ENCODE data around the gene NEURL4.
"Not testable (repeated sequence)": the region's sequence is repeated elsewhere in the genome, so short reads cannot be mapped to it uniquely, and the experiment has no call there.

The NEURL4 gene

DNA sequence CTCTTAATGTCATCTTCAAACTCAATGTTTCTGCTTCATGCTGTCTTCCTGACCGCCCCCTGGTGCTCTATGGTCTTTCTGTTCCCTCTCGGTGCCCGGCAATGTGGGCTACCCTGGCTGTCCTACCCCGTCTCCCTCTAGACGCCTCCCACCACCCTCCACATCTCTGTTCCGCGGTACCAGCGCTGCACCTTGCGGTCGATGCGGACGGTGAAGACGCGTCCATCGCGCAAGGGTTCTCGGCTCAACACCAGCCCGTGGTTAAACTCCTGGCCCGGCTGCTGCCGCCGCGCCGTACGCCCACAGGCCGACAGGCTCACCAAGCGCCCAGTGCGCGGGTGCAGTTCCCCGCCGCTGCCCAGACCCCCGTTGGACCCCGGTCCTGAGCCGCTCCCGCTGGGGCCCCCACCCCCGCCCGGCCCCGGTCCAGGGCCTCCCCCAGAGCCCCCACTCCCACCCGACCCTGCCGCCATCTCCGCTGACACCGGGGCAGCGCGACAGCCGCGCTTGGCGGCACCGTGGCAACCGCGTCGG lies at the start of gene NEURL4:
NEURL4 (minus strand) TSS at position 496 of the 534 bp plus-strand sequence; CDS start at position 473, 23 bp downstream.
- Mint-ChIP-seq H3K27me3 (ENCODE audit: low read depth) (no peaks in the 10 kb centered on the region), H3K36me3 (ENCODE audit: low read depth) (peaks cover 4% of the 10 kb centered on the region), H3K4me1 (ENCODE audit: low read depth) (peaks cover 37% of the 10 kb centered on the region), H3K4me3 (peak within 1 kb of the TSS; percentile 95), H3K27ac (peak within 1 kb of the TSS; percentile 96), H3K9me3 (no peaks in the 10 kb centered on the region)
- DNase-seq (ENCODE audit: low spot score): no peak

DNA sequence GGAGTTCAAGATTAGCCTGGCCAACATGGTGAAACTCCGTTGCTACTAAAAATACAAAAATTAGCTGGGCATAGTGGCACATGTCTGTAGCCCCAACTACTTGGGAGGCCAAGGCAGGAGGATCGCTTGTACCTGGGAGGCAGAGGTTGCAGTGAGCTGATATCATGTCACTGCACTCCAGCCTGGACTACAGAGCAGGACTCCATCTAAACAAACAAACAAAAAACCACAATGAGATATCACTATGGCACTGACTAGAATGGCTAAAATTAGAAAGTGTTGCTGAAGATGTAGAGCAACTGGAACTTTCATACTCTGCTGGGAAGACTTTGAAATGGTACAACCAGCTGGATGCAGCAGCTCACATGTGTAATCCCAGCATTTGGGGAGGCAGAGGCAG lies 45.2 kb upstream of the NEURL4 start:
- DNase-seq (ENCODE audit: low spot score): no peak
- H3K27me3 Mint-ChIP-seq (ENCODE audit: low read depth): peaks cover 19% of the 10 kb centered on the region
- no peaks in the 10 kb centered on the region for H3K4me1 Mint-ChIP-seq (ENCODE audit: low read depth)

DNA sequence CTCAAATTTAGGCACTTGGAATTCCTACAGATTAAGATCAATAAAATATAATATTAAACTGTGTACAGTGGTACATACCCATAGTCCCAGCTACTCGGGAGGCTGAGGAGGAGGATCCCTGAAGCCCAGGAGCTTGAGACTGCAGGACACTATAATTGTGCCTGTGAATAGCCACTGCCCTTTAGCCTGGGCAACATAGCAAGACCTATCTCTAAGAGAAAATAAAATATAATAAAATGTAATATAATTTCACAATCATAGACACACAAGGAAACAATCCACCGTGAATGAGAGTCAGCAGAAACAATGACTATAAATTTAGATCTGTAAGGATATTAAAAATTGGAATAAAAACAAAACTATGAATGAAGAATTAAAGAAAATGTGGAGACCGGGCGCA lies 41.7 kb upstream of the NEURL4 start:
- H3K4me3 Mint-ChIP-seq: no peak overlapping the region
- DNase-seq (ENCODE audit: low spot score): no peak
- no peaks in the 10 kb centered on the region for H3K9me3 Mint-ChIP-seq
- H3K4me1 Mint-ChIP-seq (ENCODE audit: low read depth): peaks cover 1% of the 10 kb centered on the region
- no peak overlapping the region for H3K27ac Mint-ChIP-seq
- peaks cover 14% of the 10 kb centered on the region for H3K27me3 Mint-ChIP-seq (ENCODE audit: low read depth)
- no peaks in the 10 kb centered on the region for H3K36me3 Mint-ChIP-seq (ENCODE audit: low read depth)

More for the DNA sequence above, 45.2 kb upstream of the NEURL4 start:
- no peaks in the 10 kb centered on the region for H3K36me3 Mint-ChIP-seq (ENCODE audit: low read depth)
- H3K9me3 Mint-ChIP-seq: peaks cover 4% of the 10 kb centered on the region
- no peak overlapping the region for H3K4me3 Mint-ChIP-seq
- no peak overlapping the region for H3K27ac Mint-ChIP-seq

DNA sequence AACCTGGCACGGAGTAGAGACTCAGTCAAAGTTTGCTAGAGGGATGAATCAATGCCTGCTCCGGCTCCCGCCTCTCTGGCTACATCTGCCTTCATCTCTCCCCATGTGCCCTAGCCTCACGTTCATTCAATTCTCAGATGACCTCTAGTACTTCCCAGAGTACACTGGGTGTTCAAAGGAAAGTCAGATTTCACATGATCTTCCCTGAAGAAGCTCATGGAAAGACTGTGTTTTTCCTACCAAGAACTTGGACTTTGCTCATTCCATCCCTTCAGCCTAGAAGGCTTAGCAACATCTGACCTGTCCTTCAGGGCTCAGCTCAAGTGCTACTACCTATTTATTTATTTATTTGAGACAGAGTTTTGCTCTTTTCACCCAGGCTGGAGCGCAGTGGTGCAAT lies 40.7 kb upstream of the NEURL4 start:
- H3K27ac Mint-ChIP-seq: no peak overlapping the region
- no peaks in the 10 kb centered on the region for H3K36me3 Mint-ChIP-seq (ENCODE audit: low read depth)
- no peak for DNase-seq (ENCODE audit: low spot score)
- peaks cover 1% of the 10 kb centered on the region for H3K4me1 Mint-ChIP-seq (ENCODE audit: low read depth)
- peaks cover 14% of the 10 kb centered on the region for H3K27me3 Mint-ChIP-seq (ENCODE audit: low read depth)
- H3K4me3 Mint-ChIP-seq: no peak overlapping the region
- H3K9me3 Mint-ChIP-seq: no peaks in the 10 kb centered on the region

DNA sequence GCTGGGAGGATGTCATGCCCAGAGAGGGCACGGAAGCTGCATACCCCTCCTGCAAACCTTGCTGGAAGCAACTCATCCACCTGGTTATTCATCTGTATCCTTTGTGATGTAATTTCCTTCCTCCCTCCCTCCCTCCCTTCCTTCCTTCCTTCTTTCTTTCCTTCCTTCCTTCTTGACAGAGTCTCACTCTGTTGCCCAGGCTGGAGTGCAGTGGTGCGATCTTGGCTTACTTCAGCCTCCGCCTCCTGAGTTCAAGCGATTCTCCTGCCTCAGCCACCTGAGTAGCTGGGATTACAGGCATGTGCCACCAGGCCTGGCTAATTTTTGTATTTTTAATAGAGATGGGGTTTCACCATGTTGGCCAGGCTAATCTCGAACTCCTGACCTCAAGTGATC lies 39.5 kb upstream of the NEURL4 start:
- H3K4me1 Mint-ChIP-seq (ENCODE audit: low read depth); DNase-seq (ENCODE audit: low spot score); H3K27ac Mint-ChIP-seq; H3K4me3 Mint-ChIP-seq; H3K9me3 Mint-ChIP-seq; H3K36me3 Mint-ChIP-seq (ENCODE audit: low read depth): not testable (repeated sequence)
- H3K27me3 Mint-ChIP-seq (ENCODE audit: low read depth): peaks cover 11% of the 10 kb centered on the region

DNA sequence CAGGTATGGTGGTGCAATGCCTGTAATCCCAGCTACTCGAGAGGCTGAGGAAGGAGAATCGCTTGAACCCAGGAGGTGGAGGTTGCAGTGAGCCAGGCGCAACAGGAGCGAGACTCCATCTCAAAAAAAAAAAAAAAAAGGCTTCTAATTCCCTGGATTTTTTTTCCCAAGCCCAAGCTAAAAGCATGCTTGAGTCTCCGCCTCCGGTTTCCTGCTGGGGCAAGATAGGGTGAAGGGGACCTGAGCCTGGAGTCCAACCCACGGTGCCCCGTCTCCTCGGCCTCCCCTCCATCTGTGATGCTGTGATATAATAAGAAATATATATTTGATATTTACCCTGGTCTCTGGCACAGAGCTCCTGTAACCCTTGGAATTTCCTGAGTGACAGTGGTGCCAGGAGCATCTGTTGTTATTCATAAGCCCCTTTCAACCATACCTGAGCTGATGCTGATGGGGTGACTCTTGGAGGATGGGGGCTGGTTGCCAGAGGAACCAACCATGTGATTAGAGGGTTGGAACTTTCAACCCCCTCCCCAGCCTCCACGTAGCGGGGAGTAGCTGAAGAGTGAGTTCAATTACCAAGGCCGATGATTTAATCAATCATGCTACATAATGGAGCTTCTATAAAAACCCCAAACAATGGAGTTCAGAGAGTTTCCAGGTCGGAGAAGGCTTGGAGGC lies 38.9 kb upstream of the NEURL4 start:
- H3K4me1 Mint-ChIP-seq (ENCODE audit: low read depth): peaks cover 1% of the 10 kb centered on the region
- H3K9me3 Mint-ChIP-seq: no peaks in the 10 kb centered on the region
- no peak overlapping the region for H3K27ac Mint-ChIP-seq
- H3K27me3 Mint-ChIP-seq (ENCODE audit: low read depth): peaks cover 11% of the 10 kb centered on the region
- H3K36me3 Mint-ChIP-seq (ENCODE audit: low read depth): no peaks in the 10 kb centered on the region
- no peak overlapping the region for H3K4me3 Mint-ChIP-seq
- DNase-seq (ENCODE audit: low spot score): no peak

DNA sequence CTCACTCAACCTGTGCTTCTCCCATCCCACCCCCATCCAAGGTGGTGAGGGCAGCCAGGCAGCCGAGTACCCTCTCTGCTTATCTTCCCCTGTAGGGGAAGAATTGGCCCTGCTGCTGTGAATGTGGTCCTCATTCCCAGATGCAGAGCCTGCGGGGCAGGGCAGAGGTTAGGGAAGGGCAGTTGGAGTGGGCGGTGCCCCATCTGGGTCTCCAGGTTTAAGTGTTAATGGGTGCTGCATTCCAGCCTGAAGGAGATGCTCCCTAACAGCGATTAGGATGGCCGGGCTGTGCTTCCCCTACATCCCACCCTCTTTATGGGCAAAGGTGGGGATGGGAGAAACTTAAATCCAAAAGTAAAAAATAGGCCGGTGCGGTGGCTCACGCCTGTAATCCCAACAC lies 37.9 kb upstream of the NEURL4 start:
- H3K27ac Mint-ChIP-seq: no peak overlapping the region
- H3K9me3 Mint-ChIP-seq: no peaks in the 10 kb centered on the region
- DNase-seq (ENCODE audit: low spot score): no peak
- H3K27me3 Mint-ChIP-seq (ENCODE audit: low read depth): peaks cover 11% of the 10 kb centered on the region
- H3K36me3 Mint-ChIP-seq (ENCODE audit: low read depth): no peaks in the 10 kb centered on the region
- H3K4me1 Mint-ChIP-seq (ENCODE audit: low read depth): peaks cover 1% of the 10 kb centered on the region
- no peak overlapping the region for H3K4me3 Mint-ChIP-seq

DNA sequence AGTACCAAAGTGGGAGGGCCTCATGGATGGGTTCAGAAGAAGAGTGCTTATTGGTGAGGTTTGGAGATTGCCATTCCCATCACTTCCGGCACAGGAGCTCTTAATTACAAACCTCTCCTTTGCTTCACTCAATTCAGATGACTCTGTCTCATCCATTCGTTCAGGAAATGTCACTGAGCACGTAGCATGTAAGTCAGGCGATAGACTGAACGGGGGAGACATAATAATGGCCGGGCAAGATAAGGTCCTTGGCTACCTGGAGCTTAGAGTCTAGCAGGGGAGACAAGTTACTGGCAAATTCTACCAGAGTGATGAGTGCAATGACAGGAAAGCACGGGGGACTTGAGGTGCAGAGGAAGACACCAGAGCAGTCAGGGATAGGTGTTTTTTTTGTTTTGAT lies 36.8 kb upstream of the NEURL4 start:
- DNase-seq (ENCODE audit: low spot score); H3K4me1 Mint-ChIP-seq (ENCODE audit: low read depth); H3K27ac Mint-ChIP-seq; H3K9me3 Mint-ChIP-seq; H3K4me3 Mint-ChIP-seq; H3K36me3 Mint-ChIP-seq (ENCODE audit: low read depth): not testable (repeated sequence)
- peaks cover 14% of the 10 kb centered on the region for H3K27me3 Mint-ChIP-seq (ENCODE audit: low read depth)

DNA sequence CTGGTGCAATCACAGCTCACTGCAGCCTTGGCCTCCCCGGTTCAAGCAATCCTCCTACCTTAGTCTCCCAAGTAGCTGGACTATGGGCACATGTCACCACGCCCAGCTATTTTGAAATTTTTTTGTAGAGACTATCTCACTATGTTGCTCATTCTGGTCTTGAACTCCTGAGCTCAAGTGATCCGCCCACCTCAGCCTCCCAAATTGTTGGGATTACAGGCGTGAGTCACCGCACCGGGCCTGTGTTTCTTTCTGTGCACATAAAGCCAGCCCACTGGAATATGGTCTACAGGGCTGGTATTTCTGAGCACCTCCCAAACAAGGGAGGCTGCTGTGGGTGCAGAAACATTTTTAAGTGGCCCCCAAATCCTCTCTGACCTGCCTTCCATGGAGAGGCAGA lies 34.2 kb upstream of the NEURL4 start:
- Mint-ChIP-seq H3K4me3 (no peak overlapping the region), H3K36me3 (ENCODE audit: low read depth) (no peaks in the 10 kb centered on the region), H3K9me3 (no peaks in the 10 kb centered on the region), H3K4me1 (ENCODE audit: low read depth) (no peaks in the 10 kb centered on the region), H3K27ac (no peak overlapping the region), H3K27me3 (ENCODE audit: low read depth) (peaks cover 3% of the 10 kb centered on the region)
- DNase-seq (ENCODE audit: low spot score): no peak

DNA sequence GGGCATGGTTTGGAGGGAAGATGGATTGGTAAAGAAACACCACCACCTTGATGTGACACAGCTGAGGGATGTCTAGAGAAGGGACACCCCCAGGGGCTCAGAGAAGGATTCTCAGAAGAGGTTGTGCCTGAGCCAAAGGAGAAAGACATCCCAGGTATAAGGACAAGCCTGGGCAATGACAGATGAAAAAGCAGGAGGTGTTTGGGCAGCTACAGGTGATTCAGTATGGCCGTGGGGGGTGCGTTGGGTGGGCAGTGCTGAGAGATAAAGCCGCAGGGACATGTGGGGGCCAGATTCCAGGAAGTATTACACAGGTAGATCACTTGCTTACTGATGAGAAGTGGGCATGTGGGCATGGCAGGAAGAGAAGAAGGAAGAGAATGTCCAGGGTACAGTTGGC lies 32.8 kb upstream of the NEURL4 start:
- DNase-seq (ENCODE audit: low spot score): no peak
- H3K36me3 Mint-ChIP-seq (ENCODE audit: low read depth): no peaks in the 10 kb centered on the region
- no peak overlapping the region for H3K4me3 Mint-ChIP-seq
- H3K27ac Mint-ChIP-seq: no peak overlapping the region
- no peaks in the 10 kb centered on the region for H3K9me3 Mint-ChIP-seq
- H3K4me1 Mint-ChIP-seq (ENCODE audit: low read depth): no peaks in the 10 kb centered on the region
- peaks cover 3% of the 10 kb centered on the region for H3K27me3 Mint-ChIP-seq (ENCODE audit: low read depth)

DNA sequence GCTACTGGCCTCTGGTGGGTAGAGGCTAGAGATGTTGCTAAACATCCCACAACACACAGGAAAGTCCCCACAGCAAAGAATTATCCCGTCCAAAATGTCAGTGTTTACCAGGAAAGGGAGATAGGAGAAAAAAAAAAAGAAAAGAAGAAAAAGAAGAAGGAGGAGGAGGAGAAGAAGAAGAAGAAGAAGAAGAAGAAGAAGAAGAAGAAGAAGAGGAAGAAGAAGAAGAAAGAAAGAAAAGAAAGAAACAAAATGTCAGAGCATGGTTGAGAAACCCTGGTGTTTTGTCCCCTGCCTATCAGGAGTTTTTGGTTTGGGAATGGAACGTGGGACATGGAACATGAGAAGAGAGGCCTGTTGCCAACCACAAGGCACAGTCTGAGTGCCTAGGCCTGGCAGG lies 28.2 kb upstream of the NEURL4 start:
- H3K4me3 Mint-ChIP-seq: no peak overlapping the region
- H3K36me3 Mint-ChIP-seq (ENCODE audit: low read depth): peaks cover 7% of the 10 kb centered on the region
- no peak for DNase-seq (ENCODE audit: low spot score)
- H3K4me1 Mint-ChIP-seq (ENCODE audit: low read depth): peaks cover 16% of the 10 kb centered on the region
- H3K9me3 Mint-ChIP-seq: no peaks in the 10 kb centered on the region
- peaks cover 3% of the 10 kb centered on the region for H3K27me3 Mint-ChIP-seq (ENCODE audit: low read depth)
- no peak overlapping the region for H3K27ac Mint-ChIP-seq

DNA sequence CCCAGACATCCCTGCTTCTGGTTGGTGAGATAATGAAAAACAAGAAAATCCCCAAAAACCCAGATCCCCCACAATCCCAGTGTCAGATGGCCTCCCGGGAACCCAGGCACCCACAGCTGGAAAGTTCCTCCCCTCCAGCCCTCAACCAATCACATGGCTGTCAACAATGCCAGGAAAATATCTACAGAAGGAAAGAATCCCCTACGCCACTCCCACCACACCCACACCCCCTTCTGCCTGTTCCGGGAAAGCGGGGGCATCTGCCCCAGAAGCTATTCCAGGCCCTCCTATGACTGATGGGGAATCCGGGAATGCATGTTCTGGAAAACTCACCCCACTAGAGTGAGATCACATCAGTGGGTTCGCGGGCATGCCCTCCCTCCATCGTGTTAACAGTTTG lies 27.6 kb upstream of the NEURL4 start:
- Mint-ChIP-seq H3K9me3 (no peaks in the 10 kb centered on the region), H3K4me1 (ENCODE audit: low read depth) (peaks cover 17% of the 10 kb centered on the region), H3K27me3 (ENCODE audit: low read depth) (peaks cover 3% of the 10 kb centered on the region), H3K36me3 (ENCODE audit: low read depth) (peaks cover 9% of the 10 kb centered on the region), H3K27ac (no peak overlapping the region), H3K4me3 (no peak overlapping the region)
- DNase-seq (ENCODE audit: low spot score): no peak

DNA sequence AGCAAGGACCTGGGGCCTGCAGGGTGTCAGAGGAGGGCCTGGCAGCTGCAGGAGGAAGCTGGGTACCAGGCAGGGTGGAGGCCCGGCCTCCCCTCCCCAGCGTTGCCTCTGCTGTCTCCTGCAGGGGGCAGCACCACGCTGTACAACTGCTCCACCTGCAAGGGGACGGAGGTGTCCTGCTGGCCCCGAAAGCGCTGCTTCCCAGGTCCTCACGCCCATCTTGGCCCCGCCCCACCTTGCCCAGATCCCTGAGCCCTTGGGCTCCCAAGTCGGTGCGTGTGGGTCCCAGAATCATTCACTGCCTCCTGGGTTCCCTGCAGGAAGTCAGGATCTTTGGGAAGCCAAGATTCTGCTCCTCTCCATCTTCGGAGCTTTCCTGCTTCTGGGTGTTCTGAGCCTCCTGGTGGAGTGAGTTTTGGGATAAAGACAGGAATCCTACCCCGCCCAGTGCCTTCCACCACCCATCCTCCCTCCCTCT lies 27.0 kb upstream of the NEURL4 start:
- Mint-ChIP-seq H3K27ac (no peak overlapping the region), H3K4me1 (ENCODE audit: low read depth) (peaks cover 17% of the 10 kb centered on the region), H3K36me3 (ENCODE audit: low read depth) (peaks cover 12% of the 10 kb centered on the region), H3K27me3 (ENCODE audit: low read depth) (no peaks in the 10 kb centered on the region), H3K4me3 (no peak overlapping the region), H3K9me3 (no peaks in the 10 kb centered on the region)
- DNase-seq (ENCODE audit: low spot score): peak; percentile 81

DNA sequence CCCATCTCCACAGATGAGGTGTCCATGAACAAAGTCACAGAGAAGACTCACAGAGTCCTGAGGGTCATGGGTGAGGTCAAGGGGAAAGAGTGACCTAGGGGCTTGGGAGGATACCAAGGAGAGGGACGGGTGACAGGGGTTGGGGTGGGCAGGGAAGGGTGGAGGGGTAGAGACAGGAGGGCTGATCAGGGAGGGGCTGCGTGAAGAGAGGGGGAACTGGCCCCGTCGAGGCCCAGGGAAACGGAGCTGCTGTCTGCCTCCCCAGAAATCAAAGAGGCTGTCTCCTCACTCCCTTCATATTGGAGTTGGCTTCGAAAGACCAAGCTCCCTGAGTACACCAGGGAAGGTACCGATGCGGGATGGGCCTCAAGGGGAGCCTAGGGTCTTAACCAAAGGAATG lies 26.4 kb upstream of the NEURL4 start:
- Mint-ChIP-seq H3K36me3 (ENCODE audit: low read depth) (peaks cover 16% of the 10 kb centered on the region), H3K27ac (peak overlapping the region; percentile 19), H3K9me3 (no peaks in the 10 kb centered on the region), H3K4me3 (no peak overlapping the region), H3K27me3 (ENCODE audit: low read depth) (no peaks in the 10 kb centered on the region), H3K4me1 (ENCODE audit: low read depth) (peaks cover 17% of the 10 kb centered on the region)
- no peak for DNase-seq (ENCODE audit: low spot score)

DNA sequence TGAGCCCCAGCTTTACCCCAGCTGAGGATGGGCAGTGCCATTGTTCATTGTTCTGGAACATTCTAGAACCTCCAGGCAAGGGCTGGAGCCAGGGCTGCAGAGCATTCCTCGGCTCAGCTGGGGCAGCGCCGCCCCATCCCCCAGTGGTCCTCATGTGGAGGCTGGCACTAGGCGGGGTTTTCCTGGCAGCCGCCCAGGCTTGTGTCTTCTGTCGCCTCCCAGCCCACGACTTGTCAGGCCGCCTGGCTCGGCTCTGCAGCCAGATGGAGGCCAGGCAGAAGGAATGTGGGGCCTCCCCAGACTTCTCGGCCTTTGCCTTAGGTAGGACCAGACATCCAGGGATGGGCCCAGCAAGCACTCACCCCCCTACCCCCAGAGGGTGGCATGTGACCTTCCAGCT lies 25.9 kb upstream of the NEURL4 start, which contains the start of gene TMEM95:
TMEM95 (plus strand) TSS at position 104 of the 400 bp plus-strand sequence; CDS start at position 153, 49 bp downstream.
- peaks cover 17% of the 10 kb centered on the region for H3K4me1 Mint-ChIP-seq (ENCODE audit: low read depth)
- H3K4me3 Mint-ChIP-seq: no peak within 1 kb of the TSS
- peaks cover 19% of the 10 kb centered on the region for H3K36me3 Mint-ChIP-seq (ENCODE audit: low read depth)
- H3K9me3 Mint-ChIP-seq: no peaks in the 10 kb centered on the region
- no peak for DNase-seq (ENCODE audit: low spot score)
- no peaks in the 10 kb centered on the region for H3K27me3 Mint-ChIP-seq (ENCODE audit: low read depth)
- peak within 1 kb of the TSS; percentile 85 for H3K27ac Mint-ChIP-seq
